ENCODE data around the gene TMEM178A. TPM values are rescaled to one million over a fixed set of nuclear protein-coding genes. Genes with fewer than 3 reads are reported as not detected.

Gene TMEM178A
- total RNA-seq (1 to 10 TPM in 3 of 4 donors, under 1 TPM in 1; 0.46 to 1.6 (median 1.2) TPM), polyA plus RNA-seq (under 1 TPM; 0.10 to 0.44 (median 0.14) TPM)
- long read RNA-seq, donor 1, result 0 reads
- long read RNA-seq, donor 2, partial matches to known transcripts, result 0 of 1 reads
- long read RNA-seq, donor 2, other reads (novel, unspliced or antisense), result 1 of 1 reads

GRCh38 chr2:39665811-39666490 is at the start of gene TMEM178A:
TMEM178A (plus strand) TSS chr2:39665917; CDS start chr2:39665975, 58 bp downstream.
- Histone ChIP-seq H3K9me3 (no peaks in the 10 kb centered on the region), H3K27me3 (ENCODE audit: insufficient read depth in 3 of 3, low read length in 2 of 3) (peaks cover 0 to 12% (median 6%) of the 10 kb centered on the region in 3 donors), H3K36me3 (ENCODE audit: insufficient read depth in 1 of 2, low read depth in 1 of 2) (no peaks in the 10 kb centered on the region), H3K27ac (no peak within 1 kb of the TSS), H3K4me1 (peaks cover 6% of the 10 kb centered on the region), H3K4me3 (peak within 1 kb of the TSS; percentile 76)
- no peak for TF ChIP-seq CTCF (IDR thresholded peaks at IDR 0.05)
- peak in 1 of 2 donors; percentile 56 for DNase-seq
- 0% methylated on average over 46 to 89 of the region's 90 CpGs for WGBS, 3 donors
- peak; percentile 46 to 64 (median 52) for ATAC-seq
- intact Hi-C loops (cut with DNase I), result no loop called here

- no peaks in the 10 kb centered on the region for H3K9me3 ChIP-seq
- no peak overlapping the region for H3K27ac ChIP-seq
- WGBS, 3 donors, result 93 to 98% (median 95%) methylated on average over 1 of the region's 1 CpG
- ATAC-seq, result no peak
- H3K36me3 ChIP-seq (ENCODE audit: insufficient read depth in 1 of 2, low read depth in 1 of 2), result no peaks in the 10 kb centered on the region
- no peaks in the 10 kb centered on the region for H3K27me3 ChIP-seq (ENCODE audit: insufficient read depth in 3 of 3, low read length in 2 of 3)
- DNase-seq, result no peak
- intact Hi-C loops (cut with DNase I), result no loop called here
- TF ChIP-seq CTCF (IDR thresholded peaks at IDR 0.05), result no peak
- H3K4me3 ChIP-seq, result no peak overlapping the region
- no peaks in the 10 kb centered on the region for H3K4me1 ChIP-seq
Measured at GRCh38 chr2:39618236-39618635, 47.5 kb upstream of the TMEM178A start.

- intact Hi-C loops (cut with DNase I), result no loop called here
- no peak for ATAC-seq
- no peaks in the 10 kb centered on the region for H3K9me3 ChIP-seq
- no peak overlapping the region for H3K27ac ChIP-seq
- no peaks in the 10 kb centered on the region for H3K4me1 ChIP-seq
- no peaks in the 10 kb centered on the region for H3K27me3 ChIP-seq (ENCODE audit: insufficient read depth in 3 of 3, low read length in 2 of 3)
- TF ChIP-seq CTCF (IDR thresholded peaks at IDR 0.05), result no peak
- H3K36me3 ChIP-seq (ENCODE audit: insufficient read depth in 1 of 2, low read depth in 1 of 2), result no peaks in the 10 kb centered on the region
- H3K4me3 ChIP-seq, result no peak overlapping the region
- 89 to 96% (median 91%) methylated on average over 2 of the region's 2 CpGs for WGBS, 3 donors
- no peak for DNase-seq
Measured at GRCh38 chr2:39618736-39619135, 47.0 kb upstream of the TMEM178A start.

GRCh38 chr2:39620067-39620466 is 45.6 kb upstream of the TMEM178A start:
- H3K4me3 ChIP-seq, result no peak overlapping the region
- peak in 1 of 4 donors; percentile 26 for ATAC-seq
- no peaks in the 10 kb centered on the region for H3K9me3 ChIP-seq
- no peak overlapping the region for H3K27ac ChIP-seq
- peak in 1 of 2 donors; percentile 33 for DNase-seq
- H3K27me3 ChIP-seq (ENCODE audit: insufficient read depth in 3 of 3, low read length in 2 of 3), result no peaks in the 10 kb centered on the region
- no peaks in the 10 kb centered on the region for H3K4me1 ChIP-seq
- TF ChIP-seq CTCF (IDR thresholded peaks at IDR 0.05), result no peak
- WGBS, 3 donors, result 19 to 21% (median 20%) methylated on average over 6 of the region's 6 CpGs
- H3K36me3 ChIP-seq (ENCODE audit: insufficient read depth in 1 of 2, low read depth in 1 of 2), result no peaks in the 10 kb centered on the region
- intact Hi-C loops (cut with DNase I), result no loop called here
